A673 (cell line): Measurements from ENCODE around the gene FAM120B. TPM values are rescaled to one million over a fixed set of nuclear protein-coding genes. Genes with fewer than 3 reads are reported as not detected.

ENCODE experiments used
- BruUV-seq: library from RNA; stranded (reverse); fragments of 400-500 nt; replicated peaks from 2 replicates; lab custom pipeline; 2021; lab: Mats Ljungman, UMichigan
- CTCF ChIA-PET: fragments of 300-600 bp; sonication (Branson Sonifier 250); formaldehyde crosslinking; loops from one replicate; lab custom pipeline; 2022; ENCODE audit warnings: antibody characterized with exemption; lab: Charles Lee
- POLR2A ChIA-PET: fragments of 300-600 bp; sonication (Branson Sonifier 250); formaldehyde crosslinking; loops from one replicate; lab custom pipeline; 2022; ENCODE audit warnings: antibody characterized with exemption; ENCODE audit not compliant: low non-redundant PET; lab: Charles Lee
- DNase-seq: peaks from one replicate; pipeline ENCODE4 v3.0.0-alpha.2; 2015; ENCODE audit warnings: low spot score
- H3K27ac ChIP-seq: fragments of 200-600 bp; sonication (generic); 2 replicates; pipeline ENCODE4 v1.5.1; 2016; ENCODE audit warnings: mixed run types, low read depth, mild to moderate bottlenecking, mixed read lengths, antibody characterized with exemption, low read length; ENCODE audit not compliant: poor library complexity, severe bottlenecking
- H3K27me3 ChIP-seq: fragments of 200-600 bp; sonication (generic); replicated peaks from 2 replicates; pipeline ENCODE4 v1.6.1; 2017; ENCODE audit warnings: mixed run types, low read depth, mild to moderate bottlenecking, mixed read lengths, antibody characterized with exemption, low read length; ENCODE audit not compliant: insufficient read depth, poor library complexity
- H3K36me3 ChIP-seq: fragments of 200-600 bp; sonication (generic); 2 replicates; pipeline ENCODE4 v1.6.1; 2016; ENCODE audit warnings: mixed run types, mild to moderate bottlenecking, mixed read lengths, antibody characterized with exemption, low read length; ENCODE audit not compliant: insufficient read depth, poor library complexity, severe bottlenecking
- H3K4me1 ChIP-seq: fragments of 200-600 bp; sonication (generic); 2 replicates; pipeline ENCODE4 v1.6.1; 2017; ENCODE audit warnings: mixed run types, mild to moderate bottlenecking, mixed read lengths, antibody characterized with exemption, low read length; ENCODE audit not compliant: insufficient read depth, poor library complexity, severe bottlenecking
- H3K4me3 ChIP-seq: fragments of 200-600 bp; sonication (generic); 2 replicates; pipeline ENCODE4 v1.5.1; 2016; ENCODE audit warnings: low read depth, mixed run types, mild to moderate bottlenecking, mixed read lengths, low read length; ENCODE audit not compliant: poor library complexity, severe bottlenecking
- H3K9me3 ChIP-seq: fragments of 200-600 bp; sonication (generic); 2 replicates; pipeline ENCODE4 v1.6.1; 2016; ENCODE audit warnings: mixed run types, low read depth, mild to moderate bottlenecking, mixed read lengths, antibody characterized with exemption, low read length; ENCODE audit not compliant: poor library complexity, severe bottlenecking
- EZH2 ChIP-seq: fragments of 200-600 bp; sonication (generic); IDR thresholded peaks from 2 replicates; pipeline ENCODE4 v1.6.1; 2017; ENCODE audit warnings: borderline replicate concordance, low read depth, mild to moderate bottlenecking, mixed read lengths, antibody characterized with exemption, low read length; ENCODE audit not compliant: poor library complexity, severe bottlenecking
- intact Hi-C: fragments of 100-400 bp; cut with micrococcal nuclease; formaldehyde crosslinking; loops from one replicate; pipeline ENCODE4 v1.10.0; 2022; ENCODE audit not compliant: unreplicated experiment
- total RNA-seq: library from RNA; stranded (reverse); gene quantifications from 2 replicates; pipeline ENCODE4 v1.2.3, GENCODE V29; 2021
- TF ChIP-seq, protein P1 (sequence below): fragments of 300-800, 200-600 bp; sonication (generic); conservative IDR thresholded peaks from 2 replicates; pipeline ENCODE4 v1.5.1; 2017; ENCODE audit warnings: low read depth, mild to moderate bottlenecking, antibody characterized with exemption, low read length, moderate library complexity, mixed read lengths

Gene FAM120B
- total RNA-seq, 1 experiment from 2014 or later: 31.6 TPM

- BruUV-seq: no TSS peak
- H3K27me3 ChIP-seq: no peaks in the 10 kb centered on the region
- DNase-seq: no peak
- H3K27ac ChIP-seq: no peak overlapping the region
- intact Hi-C loops: no loop called here
- no peak overlapping the region for H3K4me3 ChIP-seq
- ChIA-PET CTCF (no interaction called here), POLR2A (no interaction called here)
- H3K9me3 ChIP-seq: no peaks in the 10 kb centered on the region
- H3K36me3 ChIP-seq: no peaks in the 10 kb centered on the region
- H3K4me1 ChIP-seq: no peaks in the 10 kb centered on the region
- no peak for TF ChIP-seq EZH2
- TF ChIP-seq, protein P1, sequence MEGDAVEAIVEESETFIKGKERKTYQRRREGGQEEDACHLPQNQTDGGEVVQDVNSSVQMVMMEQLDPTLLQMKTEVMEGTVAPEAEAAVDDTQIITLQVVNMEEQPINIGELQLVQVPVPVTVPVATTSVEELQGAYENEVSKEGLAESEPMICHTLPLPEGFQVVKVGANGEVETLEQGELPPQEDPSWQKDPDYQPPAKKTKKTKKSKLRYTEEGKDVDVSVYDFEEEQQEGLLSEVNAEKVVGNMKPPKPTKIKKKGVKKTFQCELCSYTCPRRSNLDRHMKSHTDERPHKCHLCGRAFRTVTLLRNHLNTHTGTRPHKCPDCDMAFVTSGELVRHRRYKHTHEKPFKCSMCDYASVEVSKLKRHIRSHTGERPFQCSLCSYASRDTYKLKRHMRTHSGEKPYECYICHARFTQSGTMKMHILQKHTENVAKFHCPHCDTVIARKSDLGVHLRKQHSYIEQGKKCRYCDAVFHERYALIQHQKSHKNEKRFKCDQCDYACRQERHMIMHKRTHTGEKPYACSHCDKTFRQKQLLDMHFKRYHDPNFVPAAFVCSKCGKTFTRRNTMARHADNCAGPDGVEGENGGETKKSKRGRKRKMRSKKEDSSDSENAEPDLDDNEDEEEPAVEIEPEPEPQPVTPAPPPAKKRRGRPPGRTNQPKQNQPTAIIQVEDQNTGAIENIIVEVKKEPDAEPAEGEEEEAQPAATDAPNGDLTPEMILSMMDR: no peak
Observed at GRCh38 chr6:170449835-170450753, 143.5 kb downstream of the FAM120B start.

DNA sequence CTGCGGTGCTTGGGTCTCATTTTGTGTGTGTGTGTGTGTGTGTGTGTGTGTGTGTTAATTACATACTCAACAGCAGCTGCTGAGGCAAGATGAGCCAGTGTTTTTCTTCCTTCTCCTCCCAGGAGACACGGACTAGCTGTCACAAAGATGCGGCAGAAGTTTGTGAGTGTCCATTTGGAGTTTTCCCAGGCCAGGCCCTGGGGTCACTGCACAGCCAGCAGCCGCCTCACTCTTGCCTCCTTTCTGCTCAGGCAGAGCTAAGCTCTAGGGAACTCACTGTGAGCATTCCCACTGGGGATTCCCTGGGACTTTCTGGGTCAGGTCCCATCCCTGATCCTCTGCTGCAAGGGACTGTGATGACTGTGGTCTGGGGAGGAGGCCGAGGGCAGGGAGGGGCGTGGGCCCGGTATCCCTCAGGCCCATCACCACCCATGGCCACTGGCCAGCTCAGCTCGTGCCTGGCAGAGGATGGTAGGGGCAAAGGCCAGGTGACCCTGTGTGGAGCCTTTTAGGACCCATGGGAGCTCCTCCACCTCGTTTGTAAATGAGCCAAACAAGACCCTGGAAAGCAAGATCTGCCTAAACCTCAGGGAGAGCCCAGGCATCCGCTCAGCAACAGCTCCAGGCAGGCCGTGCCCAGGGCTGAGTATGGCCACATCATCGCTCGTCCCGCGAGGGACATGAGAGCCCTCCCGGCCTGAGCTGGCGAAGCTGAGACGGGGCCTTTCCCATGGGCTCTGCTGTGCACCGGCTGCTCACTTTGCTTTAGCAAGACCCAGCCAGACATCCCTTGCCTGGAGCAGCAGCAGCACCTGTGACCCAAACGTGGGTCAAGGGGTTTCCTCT lies 144.6 kb downstream of the FAM120B start:
- no peak for DNase-seq

More for the DNA sequence above, 144.6 kb downstream of the FAM120B start:
- POLR2A ChIA-PET: interaction anchor here (0.6 kb wide), 1 partner anchor 146 kb away, joined by 3 read pairs; no protein-coding TSS in a partner anchor
- TF ChIP-seq, protein P1: no peak
- no peak for TF ChIP-seq EZH2
- intact Hi-C loops: no loop called here
- Histone ChIP-seq H3K4me3 (no peak overlapping the region), H3K4me1 (no peaks in the 10 kb centered on the region), H3K27ac (no peak overlapping the region), H3K27me3 (no peaks in the 10 kb centered on the region), H3K36me3 (no peaks in the 10 kb centered on the region), H3K9me3 (no peaks in the 10 kb centered on the region)
- no TSS peak for BruUV-seq
- CTCF ChIA-PET: no interaction called here
